ENCODE results near the gene PLTP.

GRCh38 chr20:45867819-45868176 lies 44.2 kb downstream of the PLTP start:
- no peak for TF ChIP-seq CTCF (conservative IDR thresholded peaks at IDR 0.05; ENCODE audit: low read depth, low read length)
- TF ChIP-seq EZH2 (IDR thresholded peaks at IDR 0.05; ENCODE audit: low read length, unreplicated experiment), result no peak
- TF ChIP-seq EZH2phosphoT487 (IDR thresholded peaks at IDR 0.05; ENCODE audit: borderline replicate concordance, low read length), result no peak

Measured in PC-3 (cell line).